Glomerular endothelial cell (primary cell): ENCODE results near the gene KRT2. TPM values are rescaled to one million over a fixed set of nuclear protein-coding genes. Genes with fewer than 3 reads are reported as not detected.

Experiments used
- DNase-seq: peaks from one replicate; pipeline ENCODE4 v3.0.0-alpha.2; 2011; ENCODE audit warnings: low read depth, low spot score; ENCODE audit errors: extremely low read depth
- total RNA-seq: library from RNA; depleted of rRNA; stranded (reverse); fragments of >200 nt; gene quantifications from 2 replicates; pipeline ENCODE4 v1.2.3, GENCODE V29; 2015

KRT2 gene
- not detected in 2 replicates for total RNA-seq

GRCh38 chr12:52651726-52652261 is at the start of gene KRT2:
TSS of gene KRT2 (minus strand) at chr12:52652211. CDS start at chr12:52652142, 69 bp downstream.
- DNase-seq, result no peak

DNA sequence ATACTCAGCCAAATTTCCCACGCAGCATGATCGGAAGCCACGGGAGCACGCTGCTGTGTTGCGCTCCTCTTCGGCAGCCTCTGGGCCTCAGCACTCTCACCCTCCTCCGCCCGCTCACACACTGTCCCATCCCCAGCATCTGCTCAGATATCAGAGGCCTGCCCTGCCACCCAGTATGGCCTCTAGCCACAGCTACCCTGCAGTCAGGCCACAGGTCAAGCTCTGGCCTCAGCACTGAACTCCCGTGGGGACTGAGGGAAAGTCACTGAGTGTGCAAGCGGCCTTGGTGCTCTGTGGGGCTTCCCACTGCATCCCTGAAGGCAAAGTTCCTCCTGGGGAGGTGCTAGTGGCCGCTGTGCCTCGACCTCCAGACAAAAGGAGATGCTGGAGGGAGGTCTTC is 49.3 kb upstream of the KRT2 start:
- no peak for DNase-seq

DNA sequence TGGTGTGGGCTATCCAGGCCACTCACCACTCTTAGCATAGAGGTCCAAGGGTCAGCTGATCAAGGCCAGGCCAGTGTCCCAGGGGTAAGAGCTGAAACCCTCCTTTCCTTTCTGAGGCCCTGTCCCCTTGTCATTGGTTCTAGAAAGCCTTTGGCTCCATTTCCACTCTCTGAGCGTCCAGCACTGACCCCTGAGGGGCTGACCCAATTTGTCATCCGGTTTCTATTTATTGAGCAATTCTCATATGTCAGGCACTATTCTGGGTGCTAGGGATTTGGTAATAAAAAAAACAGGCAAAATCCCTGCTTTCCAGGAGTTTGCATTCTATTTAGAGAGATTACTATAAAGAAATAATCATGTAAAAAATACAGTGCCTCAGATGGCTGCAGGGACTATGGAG is 47.9 kb upstream of the KRT2 start:
- DNase-seq, result no peak

- DNase-seq, result no peak
Observed at GRCh38 chr12:52699373-52699772, 47.4 kb upstream of the KRT2 start.

DNA sequence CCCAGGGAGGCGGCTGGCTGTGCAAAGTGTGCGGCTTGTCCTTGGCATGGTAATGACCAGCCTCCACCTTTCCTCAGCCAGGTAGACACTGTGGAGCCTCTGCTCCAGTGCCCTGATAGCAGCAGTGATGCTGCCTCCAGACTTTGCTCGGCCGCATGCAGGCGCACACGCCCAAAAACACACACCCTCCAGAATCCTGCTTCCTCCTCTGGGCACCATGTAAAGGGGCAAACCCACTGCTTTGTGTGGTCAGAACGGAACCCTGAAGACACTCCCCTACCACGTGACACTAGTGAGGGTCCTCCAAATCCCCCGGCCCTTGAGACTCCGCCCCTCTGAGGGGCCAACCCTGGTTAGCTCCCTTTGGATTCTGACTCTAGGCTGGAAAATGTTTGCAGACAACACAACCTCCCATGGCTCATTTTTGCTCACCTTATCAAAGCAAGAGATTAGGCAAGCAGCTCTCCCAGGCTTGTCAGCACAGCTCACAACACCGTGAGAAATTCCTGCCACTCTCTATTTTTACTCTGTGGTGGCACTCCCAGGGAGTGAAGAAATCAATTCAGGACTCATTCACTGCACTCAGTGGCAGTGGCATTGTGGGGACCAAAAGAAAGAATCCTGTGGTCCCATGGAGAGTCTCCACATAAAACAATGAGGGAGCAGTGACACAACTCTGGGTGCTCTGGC is 46.8 kb upstream of the KRT2 start:
- no peak for DNase-seq

- DNase-seq, result no peak
Observed at GRCh38 chr12:52697058-52697582, 45.1 kb upstream of the KRT2 start.

DNA sequence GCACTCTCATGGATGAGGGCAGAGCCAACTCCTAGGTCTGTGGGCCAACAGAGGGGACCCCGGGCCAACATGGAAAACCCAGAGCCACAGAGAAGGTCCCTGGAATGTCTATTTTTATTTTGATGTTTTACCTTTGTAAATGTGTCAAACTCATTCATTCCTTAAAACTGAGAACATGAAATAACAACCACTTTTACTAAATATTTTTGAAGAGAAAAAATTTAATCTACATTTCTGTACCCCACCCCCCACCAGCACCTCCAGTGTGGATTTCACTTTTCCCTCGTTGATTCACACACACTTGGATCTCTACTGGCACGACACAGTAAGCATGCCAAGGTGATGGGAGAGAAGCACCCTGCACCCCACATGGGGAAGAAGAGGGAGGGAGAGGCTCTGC is 44.6 kb upstream of the KRT2 start:
- no peak for DNase-seq

GRCh38 chr12:52695039-52695438 is 43.0 kb upstream of the KRT2 start:
- no peak for DNase-seq

GRCh38 chr12:52694151-52694550 is 42.1 kb upstream of the KRT2 start:
- no peak for DNase-seq

DNA sequence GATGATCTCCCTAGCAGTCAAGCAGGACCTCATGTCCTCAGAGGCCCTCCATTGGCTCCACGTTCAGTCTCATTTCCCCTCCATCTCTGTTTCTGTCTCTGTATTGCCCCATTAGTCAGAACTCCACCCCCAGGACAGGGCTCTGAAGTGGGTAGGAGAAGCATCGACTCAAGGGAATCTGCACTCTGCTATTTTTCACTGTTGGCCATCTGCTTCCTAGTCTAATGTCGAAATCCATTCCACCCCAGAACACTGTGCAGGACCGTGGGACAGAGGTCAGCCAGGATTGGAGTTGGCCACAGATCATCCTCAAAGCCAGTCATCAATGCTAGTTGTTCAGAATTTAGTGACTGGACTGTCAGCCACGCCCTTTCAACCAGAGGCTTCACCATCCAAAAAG is 41.2 kb upstream of the KRT2 start:
- DNase-seq, result no peak

DNA sequence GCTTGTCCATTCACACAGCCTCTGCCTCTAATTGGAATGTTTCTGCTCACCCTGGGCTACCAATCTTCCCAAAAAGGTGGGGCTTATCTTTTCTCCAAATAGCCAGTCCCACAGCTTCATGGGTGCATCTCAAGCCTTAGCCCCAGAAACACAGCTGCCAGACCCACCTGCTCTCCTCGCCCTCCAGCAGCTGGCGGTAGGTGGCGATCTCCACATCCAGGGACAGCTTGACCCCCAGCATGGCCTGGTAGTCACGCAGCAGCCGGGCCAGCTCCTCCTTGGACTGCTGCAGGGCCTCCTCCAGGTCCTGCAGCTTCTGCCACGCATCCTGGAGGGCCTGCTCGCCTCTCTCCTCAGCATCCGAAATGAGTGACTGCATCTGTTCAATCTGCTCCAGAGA is 40.2 kb upstream of the KRT2 start:
- no peak for DNase-seq

DNA sequence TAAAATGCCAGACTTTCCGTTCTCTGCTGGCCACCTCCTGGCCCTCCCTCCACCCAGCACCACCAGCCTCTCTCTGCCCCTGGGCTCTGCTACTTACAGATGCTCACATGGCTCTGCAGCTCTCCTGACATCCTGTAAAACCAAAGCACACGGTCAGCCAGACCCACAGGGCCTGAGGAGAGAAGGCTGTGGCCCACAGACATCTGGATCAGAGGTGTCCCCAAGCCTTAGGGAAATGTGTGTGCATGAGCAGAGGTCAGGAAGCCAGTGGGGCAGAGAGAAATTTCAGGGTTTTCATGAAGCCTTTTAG is 39.8 kb upstream of the KRT2 start:
- no peak for DNase-seq

DNA sequence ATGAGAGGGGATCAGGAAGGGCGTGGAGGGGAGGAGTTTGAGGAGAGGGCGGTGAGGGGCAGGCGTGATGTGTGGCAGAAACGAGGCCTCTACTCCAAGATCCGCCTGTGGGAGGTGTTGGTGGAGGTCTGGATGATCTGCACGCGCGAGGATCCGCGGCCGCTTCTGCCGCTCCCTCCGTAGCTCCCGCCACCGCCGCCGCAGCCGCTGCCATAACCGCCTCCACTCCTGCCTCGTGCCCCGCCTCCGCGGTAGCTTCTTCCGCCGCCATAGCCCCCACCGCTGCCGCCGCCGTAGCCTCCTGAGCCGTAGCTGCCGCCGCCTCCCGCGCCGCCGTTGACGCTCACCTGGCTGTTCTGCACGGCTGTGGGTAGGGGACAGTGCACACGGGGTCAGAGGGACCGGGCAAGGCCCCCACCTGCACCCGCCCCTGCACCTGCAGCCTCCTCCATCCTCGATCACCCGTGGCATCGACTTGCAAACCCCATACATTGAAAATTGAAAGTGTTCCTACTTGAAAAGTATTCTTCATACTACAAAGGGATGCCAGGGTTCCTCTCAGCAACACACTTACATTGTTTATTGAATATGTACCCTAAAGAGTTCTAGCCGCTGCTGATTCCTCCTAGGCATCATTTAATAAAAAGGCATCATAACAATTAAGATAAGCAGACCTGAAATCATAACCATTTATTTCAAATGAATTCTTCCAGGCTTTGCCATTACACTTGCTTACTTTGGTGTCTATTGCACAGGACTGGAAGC is 39.2 kb upstream of the KRT2 start:
- DNase-seq, result no peak

- DNase-seq, result no peak
Observed at GRCh38 chr12:52690351-52691075, 38.5 kb upstream of the KRT2 start.

DNA sequence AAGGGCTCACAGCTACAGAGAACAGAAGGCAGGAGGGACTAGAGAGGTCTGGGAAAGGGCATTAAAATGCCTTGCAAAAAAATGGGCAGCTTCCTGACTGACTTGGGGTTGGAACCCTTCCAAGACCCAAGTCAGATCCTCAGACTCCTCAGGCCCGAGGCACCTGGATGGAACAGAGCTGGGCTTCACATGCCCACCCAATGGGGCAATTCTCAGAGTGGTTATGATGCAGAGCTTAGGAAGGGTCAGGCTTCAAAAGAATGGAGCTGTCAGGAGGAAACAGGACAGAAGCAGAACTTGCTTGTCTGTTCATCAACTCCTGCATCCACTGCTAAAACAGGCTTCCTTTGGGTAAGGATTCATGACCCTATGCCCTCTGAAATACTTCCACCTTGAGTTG is 37.9 kb upstream of the KRT2 start:
- no peak for DNase-seq

DNA sequence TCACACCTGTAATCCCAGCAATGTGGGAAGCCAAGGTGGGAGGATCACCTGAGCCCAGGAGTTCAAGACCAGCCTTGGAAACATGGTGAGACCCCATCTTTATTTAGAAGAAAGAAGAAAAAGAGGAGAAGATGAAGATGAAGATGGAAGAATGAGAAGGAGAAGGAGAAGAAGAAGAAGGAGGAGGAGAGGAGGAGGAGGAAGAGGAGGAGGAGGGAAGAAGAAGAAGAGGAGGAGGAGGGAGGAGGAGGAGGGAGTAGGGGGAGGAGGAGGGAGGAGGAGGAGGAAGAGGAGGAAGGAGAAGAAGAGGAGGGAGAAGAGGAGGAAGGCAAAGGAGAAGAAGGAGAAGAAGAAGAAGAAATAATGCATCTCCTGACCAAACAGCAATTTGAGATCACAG is 37.2 kb upstream of the KRT2 start:
- no peak for DNase-seq

- no peak for DNase-seq
Observed at GRCh38 chr12:52688481-52688880, 36.5 kb upstream of the KRT2 start.

DNA sequence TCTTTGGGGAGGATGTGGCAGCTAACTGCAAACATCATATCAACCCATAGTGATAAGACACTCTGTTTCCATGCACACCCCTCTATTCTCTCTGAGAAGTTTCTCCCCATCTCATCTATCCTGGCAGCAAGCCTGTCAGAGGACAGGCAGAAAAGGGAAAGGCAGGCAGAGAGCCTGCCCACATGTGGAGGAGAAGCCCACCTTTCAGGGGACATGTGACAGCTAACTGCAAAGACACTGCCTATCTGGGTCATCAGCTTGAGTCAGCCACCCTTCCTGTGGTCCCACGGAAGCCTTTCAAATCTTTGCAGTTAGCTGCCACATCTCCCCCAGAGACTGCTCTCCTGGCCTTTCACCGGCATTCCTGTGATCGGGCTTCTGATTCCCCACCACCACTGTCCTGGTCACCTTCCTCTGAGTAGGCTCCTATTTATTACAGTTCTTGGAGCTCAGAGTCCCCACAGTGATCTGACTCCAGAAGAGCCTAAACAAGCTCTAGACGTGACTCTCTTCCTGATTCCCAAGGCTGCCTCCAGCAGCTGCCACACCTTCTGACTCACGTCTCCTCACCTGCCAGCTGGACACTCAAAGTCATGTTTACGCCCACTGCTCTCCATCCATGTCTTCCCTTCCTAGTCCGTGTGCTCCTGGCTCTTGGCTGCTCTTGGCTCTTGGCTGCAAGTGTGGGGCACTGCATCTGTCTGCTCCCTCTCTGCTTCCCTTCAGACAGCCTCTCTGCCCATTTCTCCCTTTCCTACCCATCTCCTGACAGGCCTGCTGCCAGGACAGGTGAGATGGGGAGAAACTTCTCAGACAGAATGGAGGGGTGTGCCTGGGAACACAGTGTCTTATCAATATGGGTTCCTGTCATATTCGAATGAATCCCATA is 35.7 kb upstream of the KRT2 start:
- DNase-seq, result no peak

DNA sequence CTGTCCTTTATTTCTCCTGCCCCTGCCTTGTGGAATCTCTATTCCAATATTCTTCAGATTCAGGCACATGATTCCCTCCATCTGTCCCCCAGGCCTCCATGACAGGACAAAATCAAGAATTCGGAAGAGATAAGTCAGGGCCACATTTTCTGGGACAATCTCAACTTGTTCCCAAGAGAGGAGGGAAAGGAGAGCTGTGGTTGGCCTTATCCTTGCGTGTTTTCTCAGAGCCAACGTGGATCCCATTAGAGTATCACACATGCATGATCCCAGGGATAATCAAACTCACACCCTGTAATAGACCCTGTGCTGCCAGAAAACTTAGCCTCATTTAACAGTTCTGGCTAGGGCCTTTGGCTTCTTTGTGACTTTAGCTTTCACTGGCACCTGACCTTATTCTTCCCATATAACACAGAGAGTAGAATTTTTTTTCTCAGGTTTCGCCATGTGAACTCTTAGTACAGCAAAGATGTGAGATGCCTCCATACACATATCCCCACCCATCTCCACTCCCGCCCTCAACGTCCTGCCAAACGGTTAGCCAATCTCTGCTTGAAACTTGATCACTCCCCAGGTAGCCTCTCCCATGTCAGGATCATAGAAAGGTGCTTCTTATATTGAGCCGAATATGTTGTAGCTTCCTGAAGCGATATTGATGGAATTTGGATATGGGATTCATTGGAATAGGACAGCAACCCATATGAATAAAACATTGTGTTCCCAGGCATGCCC is 34.9 kb upstream of the KRT2 start:
- no peak for DNase-seq

GRCh38 chr12:52686063-52686462 is 34.1 kb upstream of the KRT2 start:
- DNase-seq, result no peak
